Activated CD4-positive, alpha-beta T cell treated with anti-CD3 and anti-CD28 coated beads for 36 hours (primary cell): ENCODE data around the gene RBBP9. TPM values are rescaled to one million over a fixed set of nuclear protein-coding genes. Genes with fewer than 3 reads are reported as not detected.

Source experiments
- ATAC-seq: fragments of 200-7000 bp; cut with Tn5 transposase; one replicate; pipeline ENCODE4 v1.10.0; 2021; ENCODE audit warnings: mild to moderate bottlenecking, moderate library complexity
- CTCF ChIA-PET: fragments of 350-600 bp; sonication (Branson Sonifier 250); formaldehyde crosslinking; loops from one replicate; lab custom pipeline; 2021; ENCODE audit warnings: antibody characterized with exemption; lab: Charles Lee
- POLR2A ChIA-PET: fragments of 350-600 bp; sonication (Branson Sonifier 250); formaldehyde crosslinking; loops from one replicate; lab custom pipeline; 2021; ENCODE audit warnings: antibody characterized with exemption, inconsistent platforms; lab: Charles Lee
- DNase-seq: peaks from one replicate; pipeline ENCODE4 v3.0.0-alpha.2; 2020
- H3K27ac Mint-ChIP-seq: one replicate; pipeline ENCODE4 v1.8.0; 2021; ENCODE audit warnings: mixed read lengths
- H3K27me3 Mint-ChIP-seq: one replicate; pipeline ENCODE4 v1.8.0; 2021; ENCODE audit warnings: mixed read lengths
- H3K36me3 Mint-ChIP-seq: one replicate; pipeline ENCODE4 v1.8.0; 2021; ENCODE audit warnings: low read depth, mixed read lengths
- H3K4me1 Mint-ChIP-seq: one replicate; pipeline ENCODE4 v1.8.0; 2021; ENCODE audit warnings: mixed read lengths
- H3K4me3 Mint-ChIP-seq: one replicate; pipeline ENCODE4 v1.8.0; 2021; ENCODE audit warnings: mild to moderate bottlenecking, moderate library complexity, mixed read lengths
- H3K9me3 Mint-ChIP-seq: one replicate; pipeline ENCODE4 v1.8.0; 2021; ENCODE audit warnings: low read depth, mixed read lengths
- intact Hi-C, 2 experiments: fragments of 100-400 bp; cut with DNase I in 1 of 2; cut with micrococcal nuclease in 1 of 2; formaldehyde crosslinking; loops; one replicate each; pipeline versions ENCODE4 v1.14.2 to v1.15.1; 2022 to 2024; cut with DNase I, micrococcal nuclease
- microRNA-seq: library from miRNA; unstranded; fragments of <30 nt; microRNA quantifications from one replicate; pipeline ENCODE4 v1.2.0, GENCODE V29; 2021; ENCODE audit warnings: borderline replicate concordance
- total RNA-seq, 2 experiments: library from RNA; stranded (reverse); gene quantifications; one replicate each; pipeline ENCODE4 v1.2.3, GENCODE V29; 2021

RBBP9 gene
- total RNA-seq, 2 experiments from 2014 or later = 19.9 to 20.6 TPM

GRCh38 chr20:18465536-18466200 is 31.4 kb downstream of the RBBP9 start:
- CTCF ChIA-PET = interaction anchor here (0.7 to 2.7 kb wide), 4 partner anchors 10 to 48 kb away, joined by 3 to 11 read pairs (median 5); partner anchors contain the start of gene SEC23B
- intact Hi-C loops = no loop called here
- Mint-ChIP-seq H3K9me3 (no peaks in the 10 kb centered on the region), H3K4me1 (peaks cover 21% of the 10 kb centered on the region), H3K27ac (no peak overlapping the region), H3K27me3 (no peaks in the 10 kb centered on the region), H3K4me3 (peak overlapping the region; percentile 43), H3K36me3 (peaks cover 5% of the 10 kb centered on the region)
- ATAC-seq (no peak), DNase-seq (no peak)
- POLR2A ChIA-PET = interaction anchor here (0.6 to 1.6 kb wide), 2 partner anchors 123 to 328 kb away, joined by 3 to 6 read pairs; partner anchors contain the start of genes KAT14 and PET117

GRCh38 chr20:18456600-18456999 is 40.4 kb downstream of the RBBP9 start:
- no peaks in the 10 kb centered on the region for H3K36me3 Mint-ChIP-seq
- H3K4me1 Mint-ChIP-seq = no peaks in the 10 kb centered on the region
- no peak for ATAC-seq
- no peaks in the 10 kb centered on the region for H3K27me3 Mint-ChIP-seq
- H3K9me3 Mint-ChIP-seq = no peaks in the 10 kb centered on the region
- no peak for DNase-seq
- intact Hi-C loops = no loop called here
- POLR2A ChIA-PET = no interaction called here
- CTCF ChIA-PET = interaction anchor here (0.8 to 2.7 kb wide), 2 partner anchors 9 to 23 kb away, joined by 3 to 11 read pairs; partner anchors contain the start of genes DZANK1 and POLR3F
- no peak overlapping the region for H3K27ac Mint-ChIP-seq
- H3K4me3 Mint-ChIP-seq = no peak overlapping the region

- no peaks in the 10 kb centered on the region for H3K27me3 Mint-ChIP-seq
- no peaks in the 10 kb centered on the region for H3K4me1 Mint-ChIP-seq
- no peak overlapping the region for H3K27ac Mint-ChIP-seq
- POLR2A ChIA-PET = no interaction called here
- DNase-seq (no peak), ATAC-seq (no peak)
- CTCF ChIA-PET = no interaction called here
- H3K36me3 Mint-ChIP-seq = peaks cover 2% of the 10 kb centered on the region
- intact Hi-C loops = no loop called here
- no peaks in the 10 kb centered on the region for H3K9me3 Mint-ChIP-seq
- H3K4me3 Mint-ChIP-seq = no peak overlapping the region
These were observed 53.1 kb downstream of the RBBP9 start for GRCh38 chr20:18443886-18444285.

GRCh38 chr20:18440403-18440802 is 56.6 kb downstream of the RBBP9 start:
- H3K4me1 Mint-ChIP-seq = no peaks in the 10 kb centered on the region
- POLR2A ChIA-PET = no interaction called here
- no peaks in the 10 kb centered on the region for H3K36me3 Mint-ChIP-seq

GRCh38 chr20:18436847-18437246 is 60.2 kb downstream of the RBBP9 start:
- H3K4me1 Mint-ChIP-seq = no peaks in the 10 kb centered on the region
- intact Hi-C loops = no loop called here
- no peaks in the 10 kb centered on the region for H3K9me3 Mint-ChIP-seq
- DNase-seq = no peak
- ATAC-seq = no peak
- no peak overlapping the region for H3K4me3 Mint-ChIP-seq
- ChIA-PET POLR2A (no interaction called here), CTCF (no interaction called here)
- no peaks in the 10 kb centered on the region for H3K27me3 Mint-ChIP-seq
- H3K36me3 Mint-ChIP-seq = no peaks in the 10 kb centered on the region
- no peak overlapping the region for H3K27ac Mint-ChIP-seq

More at GRCh38 chr20:18440403-18440802, 56.6 kb downstream of the RBBP9 start:
- Mint-ChIP-seq H3K9me3 (no peaks in the 10 kb centered on the region), H3K27ac (no peak overlapping the region), H3K27me3 (no peaks in the 10 kb centered on the region), H3K4me3 (no peak overlapping the region)
- CTCF ChIA-PET = no interaction called here
- no peak for ATAC-seq
- intact Hi-C loops = no loop called here
- no peak for DNase-seq

Small RNAs within 50 kb of the gene (microRNA-seq; reads per million reads assigned to microRNA genes)
- gene MIR3192 = not detected

Other genes with a start within 250 kb of the RBBP9 start
- gene ZNF133, start 208.7 kb downstream of the RBBP9 start, total RNA-seq = 10 to 100 TPM in 1 of 2 experiments, 1 to 10 TPM in 1; 8.8 to 10.1 TPM
- gene DZANK1, start 30.2 kb downstream of the RBBP9 start, total RNA-seq = 1 to 10 TPM; 1.4 to 2.0 TPM
- gene POLR3F, start 29.8 kb downstream of the RBBP9 start, total RNA-seq = 10 to 100 TPM in 1 of 2 experiments, 1 to 10 TPM in 1; 9.8 to 11.8 TPM
- 100 to 1,000 TPM in 1 of 2 experiments, 10 to 100 TPM in 1; 95.3 to 119 TPM for gene SEC23B, start 10.7 kb upstream of the RBBP9 start, total RNA-seq
- 10 to 100 TPM; 64.4 to 66.2 TPM for gene SMIM26, start 70.2 kb upstream of the RBBP9 start, total RNA-seq
- gene DTD1, start 90.8 kb upstream of the RBBP9 start, total RNA-seq = 10 to 100 TPM; 40.7 to 54.6 TPM